T-helper 17 cell (primary cell): Measurements from ENCODE around the gene HDAC10. TPM values are rescaled to one million over a fixed set of nuclear protein-coding genes. Genes with fewer than 3 reads are reported as not detected.
A peak's percentile ranks its signal among the peaks of the same experiment; 100 is the strongest.

Source experiments
- ATAC-seq: fragments of 150-1000 bp; cut with Tn5 transposase; 2 replicates; pipeline ENCODE4 v1.10.0; 2021; ENCODE audit warnings: mild to moderate bottlenecking, moderate library complexity
- DNase-seq, 3 donors: peaks; one replicate each; pipeline versions ENCODE4 v3.0.0 to v3.0.0-alpha.2; 2020 to 2021
- H3K9me3 ChIP-seq: one replicate; pipeline ENCODE4 v1.7.0; 2013; ENCODE audit warnings: low read length, mild to moderate bottlenecking; ENCODE audit not compliant: control insufficient read depth, poor library complexity, severe bottlenecking
- H3K27ac Mint-ChIP-seq: one replicate; pipeline ENCODE4 v1.8.0; 2022; ENCODE audit warnings: mild to moderate bottlenecking, moderate library complexity, mixed read lengths
- H3K27me3 Mint-ChIP-seq: one replicate; pipeline ENCODE4 v1.8.0; 2022; ENCODE audit warnings: mixed read lengths
- H3K36me3 Mint-ChIP-seq: one replicate; pipeline ENCODE4 v1.8.0; 2022; ENCODE audit warnings: low read depth, mixed read lengths
- H3K4me1 Mint-ChIP-seq: one replicate; pipeline ENCODE4 v1.8.0; 2022; ENCODE audit warnings: mild to moderate bottlenecking, mixed read lengths
- H3K4me3 Mint-ChIP-seq: one replicate; pipeline ENCODE4 v1.8.0; 2022; ENCODE audit warnings: mild to moderate bottlenecking, moderate library complexity, mixed read lengths
- total RNA-seq, 4 donors: library from RNA in 2 of 4; stranded (reverse) in 2 of 4; gene quantifications; one replicate each; pipeline ENCODE4 v1.2.3 and lab custom pipeline; 2022 to 2026

The HDAC10 gene
- total RNA-seq (100 to 1,000 TPM in 1 of 2 donors, 10 to 100 TPM in 1; 95.5 to 105 TPM), total RNA-seq (lab: John Stamatoyannopoulos, UW) (2.3 to 5.7 reads per million in 2 donors)

- Mint-ChIP-seq H3K27ac (peak within 1 kb of the TSS; percentile 24), H3K4me3 (peak within 1 kb of the TSS; percentile 77), H3K4me1 (peaks cover 12% of the 10 kb centered on the region), H3K27me3 (no peaks in the 10 kb centered on the region), H3K36me3 (no peaks in the 10 kb centered on the region)
- ATAC-seq (peak; percentile 70), DNase-seq (peak; percentile 59 to 75 (median 72))
- no peaks in the 10 kb centered on the region for H3K9me3 ChIP-seq
Observed at GRCh38 chr22:50250555-50251476, at the start of gene HDAC10. Gene HDAC10, minus strand, starts transcription at chr22:50251265. Its CDS starts 233 bp downstream, at chr22:50251032.

- Mint-ChIP-seq H3K4me1 (no peaks in the 10 kb centered on the region), H3K27me3 (peaks cover 20% of the 10 kb centered on the region), H3K4me3 (peak overlapping the region; percentile 49), H3K36me3 (no peaks in the 10 kb centered on the region), H3K27ac (no peak overlapping the region)
- no peaks in the 10 kb centered on the region for H3K9me3 ChIP-seq
- DNase-seq (no peak), ATAC-seq (no peak)
Observed at GRCh38 chr22:50300620-50301257, 49.7 kb upstream of the HDAC10 start.

GRCh38 chr22:50299785-50300619 lies 48.9 kb upstream of the HDAC10 start:
- Mint-ChIP-seq H3K4me1 (no peaks in the 10 kb centered on the region), H3K36me3 (no peaks in the 10 kb centered on the region), H3K27ac (no peak overlapping the region), H3K4me3 (no peak overlapping the region), H3K27me3 (peaks cover 24% of the 10 kb centered on the region)
- no peaks in the 10 kb centered on the region for H3K9me3 ChIP-seq
- no peak for ATAC-seq
- no peak for DNase-seq

GRCh38 chr22:50298937-50299784 lies 48.1 kb upstream of the HDAC10 start:
- Mint-ChIP-seq H3K4me3 (peak overlapping the region; percentile 68), H3K27me3 (peaks cover 21% of the 10 kb centered on the region), H3K4me1 (no peaks in the 10 kb centered on the region), H3K27ac (no peak overlapping the region), H3K36me3 (no peaks in the 10 kb centered on the region)
- DNase-seq (no peak), ATAC-seq (peak; percentile 25)
- H3K9me3 ChIP-seq, result no peaks in the 10 kb centered on the region

GRCh38 chr22:50298266-50298637 lies 47.2 kb upstream of the HDAC10 start:
- no peaks in the 10 kb centered on the region for H3K4me1 Mint-ChIP-seq
- no peaks in the 10 kb centered on the region for H3K36me3 Mint-ChIP-seq
- no peak overlapping the region for H3K4me3 Mint-ChIP-seq
- no peak for ATAC-seq
- no peak overlapping the region for H3K27ac Mint-ChIP-seq
- peaks cover 19% of the 10 kb centered on the region for H3K27me3 Mint-ChIP-seq
- no peaks in the 10 kb centered on the region for H3K9me3 ChIP-seq
- no peak for DNase-seq

GRCh38 chr22:50297510-50298265 lies 46.6 kb upstream of the HDAC10 start:
- H3K4me1 Mint-ChIP-seq, result peaks cover 1% of the 10 kb centered on the region
- no peak overlapping the region for H3K4me3 Mint-ChIP-seq
- H3K36me3 Mint-ChIP-seq, result peaks cover under 1% of the 10 kb centered on the region
- DNase-seq (no peak), ATAC-seq (no peak)
- no peaks in the 10 kb centered on the region for H3K9me3 ChIP-seq
- peaks cover 23% of the 10 kb centered on the region for H3K27me3 Mint-ChIP-seq
- H3K27ac Mint-ChIP-seq, result no peak overlapping the region

- Mint-ChIP-seq H3K27ac (no peak overlapping the region), H3K36me3 (peaks cover 2% of the 10 kb centered on the region), H3K4me3 (no peak overlapping the region), H3K4me1 (peaks cover 4% of the 10 kb centered on the region), H3K27me3 (peaks cover 31% of the 10 kb centered on the region)
- ATAC-seq (no peak), DNase-seq (no peak)
- H3K9me3 ChIP-seq, result no peaks in the 10 kb centered on the region
Observed at GRCh38 chr22:50296658-50297490, 45.8 kb upstream of the HDAC10 start.

GRCh38 chr22:50294319-50294656 lies 43.2 kb upstream of the HDAC10 start:
- H3K27me3 Mint-ChIP-seq, result peaks cover 40% of the 10 kb centered on the region
- no peak overlapping the region for H3K27ac Mint-ChIP-seq
- H3K4me3 Mint-ChIP-seq, result no peak overlapping the region
- H3K36me3 Mint-ChIP-seq, result peaks cover 2% of the 10 kb centered on the region
- H3K9me3 ChIP-seq, result no peaks in the 10 kb centered on the region
- no peak for ATAC-seq
- peaks cover 4% of the 10 kb centered on the region for H3K4me1 Mint-ChIP-seq
- DNase-seq, result no peak

GRCh38 chr22:50293441-50294318 lies 42.6 kb upstream of the HDAC10 start:
- H3K4me1 Mint-ChIP-seq, result peaks cover 4% of the 10 kb centered on the region
- ATAC-seq, result no peak

GRCh38 chr22:50292643-50293440 lies 41.8 kb upstream of the HDAC10 start:
- H3K4me3 Mint-ChIP-seq, result peak overlapping the region; percentile 56
- H3K4me1 Mint-ChIP-seq, result peaks cover 4% of the 10 kb centered on the region
- H3K27ac Mint-ChIP-seq, result no peak overlapping the region
- H3K27me3 Mint-ChIP-seq, result peaks cover 31% of the 10 kb centered on the region
- peaks cover 2% of the 10 kb centered on the region for H3K36me3 Mint-ChIP-seq
- no peaks in the 10 kb centered on the region for H3K9me3 ChIP-seq
- no peak for DNase-seq
- peak; percentile 56 for ATAC-seq

More at GRCh38 chr22:50293441-50294318, 42.6 kb upstream of the HDAC10 start:
- H3K9me3 ChIP-seq, result no peaks in the 10 kb centered on the region
- DNase-seq, result no peak
- no peak overlapping the region for H3K27ac Mint-ChIP-seq
- H3K4me3 Mint-ChIP-seq, result no peak overlapping the region
- H3K36me3 Mint-ChIP-seq, result peaks cover 2% of the 10 kb centered on the region
- peaks cover 39% of the 10 kb centered on the region for H3K27me3 Mint-ChIP-seq
